Endometrium (tissue), 2 donors: ENCODE measurements around the gene HNRNPUL2.
"Not testable (repeated sequence)": the region's sequence is repeated elsewhere in the genome, so short reads cannot be mapped to it uniquely, and the experiment has no call there.

Source experiments
- FAIRE-seq: peaks from 2 replicates; lab custom pipeline; 2012; peaks lifted over from hg19 to GRCh38; lab: Jason Lieb, UNC
- donor health status: control.
- donor health status: control.

HNRNPUL2 gene

GRCh38 chr11:62702246-62702645 is 25.0 kb downstream of the HNRNPUL2 start:
- FAIRE-seq: no peak

- FAIRE-seq: no peak
Measured at GRCh38 chr11:62694455-62695167, 32.6 kb downstream of the HNRNPUL2 start.

- not testable (repeated sequence) for FAIRE-seq
Measured at GRCh38 chr11:62693624-62694023, 33.6 kb downstream of the HNRNPUL2 start.

- FAIRE-seq: no peak
Measured at GRCh38 chr11:62689421-62690183, 37.7 kb downstream of the HNRNPUL2 start, which contains the start of gene LRRN4CL. Gene LRRN4CL, minus strand, starts transcription at chr11:62689530. Its CDS starts 1,022 bp downstream, at chr11:62688508.

- no peak for FAIRE-seq
Measured at GRCh38 chr11:62688491-62688890, 38.8 kb downstream of the HNRNPUL2 start.

GRCh38 chr11:62687508-62688396 is 39.5 kb downstream of the HNRNPUL2 start:
- no peak for FAIRE-seq

GRCh38 chr11:62682518-62682917 is 44.7 kb downstream of the HNRNPUL2 start:
- no peak for FAIRE-seq

- no peak for FAIRE-seq
Measured at GRCh38 chr11:62680825-62681240, 46.4 kb downstream of the HNRNPUL2 start.

- no peak for FAIRE-seq
Measured at GRCh38 chr11:62678770-62679696, 48.2 kb downstream of the HNRNPUL2 start, which contains the start of gene UBXN1. Gene UBXN1, minus strand, starts transcription at chr11:62679073. Its CDS starts 150 bp downstream, at chr11:62678923.

GRCh38 chr11:62678433-62678769 is 48.9 kb downstream of the HNRNPUL2 start:
- FAIRE-seq: no peak

GRCh38 chr11:62677714-62678113 is 49.5 kb downstream of the HNRNPUL2 start:
- FAIRE-seq: no peak

GRCh38 chr11:62677156-62677555 is 50.1 kb downstream of the HNRNPUL2 start:
- FAIRE-seq: no peak

- no peak for FAIRE-seq
Measured at GRCh38 chr11:62676698-62677097, 50.6 kb downstream of the HNRNPUL2 start.

- not testable (repeated sequence) for FAIRE-seq
Measured at GRCh38 chr11:62675415-62675814, 51.8 kb downstream of the HNRNPUL2 start.

- FAIRE-seq: no peak
Measured at GRCh38 chr11:62673196-62673525, 54.1 kb downstream of the HNRNPUL2 start.

- no peak for FAIRE-seq
Measured at GRCh38 chr11:62671608-62672389, 55.5 kb downstream of the HNRNPUL2 start, which contains the start of the genes LBHD1 and UQCC3. Gene LBHD1, minus strand, starts transcription at chr11:62672267. Its CDS starts 2,236 bp downstream, at chr11:62670031. Gene UQCC3, plus strand, starts transcription at chr11:62671673. Its CDS starts 73 bp downstream, at chr11:62671746.

- no peak for FAIRE-seq
Measured at GRCh38 chr11:62671236-62671607, 56.0 kb downstream of the HNRNPUL2 start.

GRCh38 chr11:62669420-62670161 is 57.7 kb downstream of the HNRNPUL2 start:
- no peak for FAIRE-seq

- FAIRE-seq: no peak
Measured at GRCh38 chr11:62667460-62667859, 59.8 kb downstream of the HNRNPUL2 start.
